IMR-90 (cell line): ENCODE measurements around the gene DHX40. TPM values are rescaled to one million over a fixed set of nuclear protein-coding genes. Genes with fewer than 3 reads are reported as not detected.
A peak's percentile ranks its signal among the peaks of the same experiment; 100 is the strongest.

Source experiments
- ATAC-seq: fragments of 200-7000 bp; cut with Tn5 transposase; 2 replicates; pipeline ENCODE4 v1.9.1; 2020; ENCODE audit warnings: low read depth, mild to moderate bottlenecking, moderate library complexity
- BruUV-seq: library from RNA; stranded (reverse); fragments of 400-500 nt; replicated peaks from 2 replicates; lab custom pipeline; 2021; lab: Mats Ljungman, UMichigan
- CTCF ChIA-PET: fragments of 300-600 bp; formaldehyde crosslinking; extraction: SDS; loops from one replicate; lab custom pipeline; 2021; ENCODE audit warnings: antibody characterized with exemption; lab: Yijun Ruan, JAX
- POLR2A ChIA-PET: fragments of 300-600 bp; sonication (Branson Sonifier 250); formaldehyde crosslinking; loops from one replicate; lab custom pipeline; 2022; ENCODE audit warnings: antibody characterized with exemption; ENCODE audit not compliant: unreplicated experiment; lab: Charles Lee
- DNase-seq: peaks from one replicate; pipeline ENCODE4 v3.0.0; 2013
- H2AFZ ChIP-seq: replicated peaks from 2 replicates; pipeline ENCODE3; 2013; ENCODE audit warnings: low read length, mild to moderate bottlenecking; ENCODE audit not compliant: poor library complexity
- H2AK5ac ChIP-seq: 2 replicates; pipeline ENCODE4 v1.6.1; 2013; ENCODE audit warnings: low read depth, low read length, inconsistent platforms
- H2AK9ac ChIP-seq: replicated peaks from 2 replicates; pipeline ENCODE3; 2013; ENCODE audit warnings: mild to moderate bottlenecking, low read depth, low read length, moderate library complexity; ENCODE audit not compliant: poor library complexity
- H2BK120ac ChIP-seq: 2 replicates; pipeline ENCODE4 v1.6.1; 2013; ENCODE audit warnings: low read depth, low read length, inconsistent platforms
- H2BK15ac ChIP-seq: 3 replicates; pipeline ENCODE4 v1.6.1; 2013; ENCODE audit warnings: low read depth, low read length, inconsistent platforms
- H2BK20ac ChIP-seq: 2 replicates; pipeline ENCODE4 v1.6.1; 2013; ENCODE audit warnings: low read depth, mild to moderate bottlenecking, inconsistent platforms, low read length, moderate library complexity
- H2BK5ac ChIP-seq: 2 replicates; pipeline ENCODE4 v1.6.1; 2013; ENCODE audit warnings: mild to moderate bottlenecking, low read depth, low read length, inconsistent platforms; ENCODE audit not compliant: poor library complexity, severe bottlenecking
- H3K14ac ChIP-seq: replicated peaks from 2 replicates; pipeline ENCODE4 v1.6.1; 2013; ENCODE audit warnings: low read depth, low read length, inconsistent platforms
- H3K18ac ChIP-seq: 2 replicates; pipeline ENCODE4 v1.6.1; 2013; ENCODE audit warnings: low read depth, low read length, control low read depth
- H3K23ac ChIP-seq: 2 replicates; pipeline ENCODE4 v1.6.1; 2013; ENCODE audit warnings: low read depth, low read length, inconsistent platforms
- H3K27ac ChIP-seq: 2 replicates; pipeline ENCODE4 v1.5.1; 2013; ENCODE audit warnings: mild to moderate bottlenecking, control low read depth, low read length; ENCODE audit not compliant: insufficient read depth
- H3K27me3 ChIP-seq: 2 replicates; pipeline ENCODE4 v1.6.1; 2013; ENCODE audit warnings: low read length; ENCODE audit not compliant: control insufficient read depth, insufficient read depth
- H3K36me3 ChIP-seq: 2 replicates; pipeline ENCODE4 v1.6.1; 2013; ENCODE audit warnings: low read length, mixed read lengths; ENCODE audit not compliant: control insufficient read depth, insufficient read depth
- H3K4ac ChIP-seq: 2 replicates; pipeline ENCODE4 v1.6.1; 2013; ENCODE audit warnings: low read depth, low read length, inconsistent platforms
- H3K4me1 ChIP-seq: 2 replicates; pipeline ENCODE4 v1.6.1; 2013; ENCODE audit warnings: low read length, mixed read lengths; ENCODE audit not compliant: control insufficient read depth, insufficient read depth
- H3K4me2 ChIP-seq: 2 replicates; pipeline ENCODE4 v1.6.1; 2013; ENCODE audit warnings: low read depth, mild to moderate bottlenecking, control low read depth, low read length, moderate library complexity
- H3K4me3 ChIP-seq: 2 replicates; pipeline ENCODE4 v1.5.1; 2013; ENCODE audit warnings: low read depth, mild to moderate bottlenecking, control low read depth, low read length, moderate library complexity; ENCODE audit not compliant: insufficient read depth
- H3K56ac ChIP-seq: 2 replicates; pipeline ENCODE4 v1.6.1; 2013; ENCODE audit warnings: low read length, inconsistent platforms; ENCODE audit not compliant: insufficient read depth; ENCODE audit errors: extremely low read depth
- H3K79me1 ChIP-seq, 2 experiments: 2 replicates each; pipeline ENCODE4 v1.6.1; 2013; ENCODE audit warnings: low read length in 2 of 2, inconsistent platforms in 1 of 2, low read depth in 1 of 2
- H3K9ac ChIP-seq: 2 replicates; pipeline ENCODE4 v1.6.1; 2013; ENCODE audit warnings: low read depth, low read length, control low read depth
- H3K9me1 ChIP-seq: 2 replicates; pipeline ENCODE4 v1.6.1; 2013; ENCODE audit warnings: low read length, inconsistent platforms; ENCODE audit not compliant: insufficient read depth
- H3K9me3 ChIP-seq: 2 replicates; pipeline ENCODE4 v1.6.1; 2013; ENCODE audit warnings: low read length; ENCODE audit not compliant: control insufficient read depth, insufficient read depth
- H4K20me1 ChIP-seq: 2 replicates; pipeline ENCODE4 v1.6.1; 2013; ENCODE audit warnings: low read length, inconsistent platforms; ENCODE audit not compliant: insufficient read depth
- H4K5ac ChIP-seq: 2 replicates; pipeline ENCODE4 v1.6.1; 2013; ENCODE audit warnings: mild to moderate bottlenecking, low read depth, low read length, control low read depth
- H4K8ac ChIP-seq, 2 experiments: 2 replicates each; pipeline ENCODE4 v1.6.1; 2013; ENCODE audit warnings: low read depth in 2 of 2, low read length in 2 of 2, control low read depth in 1 of 2, inconsistent platforms in 1 of 2
- H4K91ac ChIP-seq: 2 replicates; pipeline ENCODE4 v1.6.1; 2013; ENCODE audit warnings: low read depth, low read length, inconsistent platforms; ENCODE audit not compliant: insufficient read depth
- BHLHE40 ChIP-seq: fragments of 150-350 bp; IDR thresholded peaks from 2 replicates; pipeline ENCODE4 v1.6.1; 2016; ENCODE audit warnings: mild to moderate bottlenecking, low read depth, low read length
- CEBPB ChIP-seq: IDR thresholded peaks from 2 replicates; pipeline ENCODE4 v1.6.1; 2012; ENCODE audit warnings: low read depth, low read length, improper control_type of control experiment
- CHD1 ChIP-seq: IDR thresholded peaks from 2 replicates; pipeline ENCODE4 v1.6.1; 2012; ENCODE audit warnings: low read depth, low read length, improper control_type of control experiment
- MAFK ChIP-seq: IDR thresholded peaks from 2 replicates; pipeline ENCODE4 v1.6.1; 2012; ENCODE audit warnings: low read depth, low read length, improper control_type of control experiment
- MXI1 ChIP-seq: IDR thresholded peaks from 2 replicates; pipeline ENCODE4 v1.6.1; 2012; ENCODE audit warnings: low read depth, mild to moderate bottlenecking, low read length, moderate library complexity, borderline replicate concordance
- POLR2A ChIP-seq: IDR thresholded peaks from 2 replicates; pipeline ENCODE4 v1.6.1; 2012; ENCODE audit warnings: mild to moderate bottlenecking, low read depth, low read length
- RCOR1 ChIP-seq: IDR thresholded peaks from 2 replicates; pipeline ENCODE4 v1.6.1; 2012; ENCODE audit warnings: mild to moderate bottlenecking, low read length, improper control_type of control experiment; ENCODE audit not compliant: insufficient replicate concordance
- SMC3 ChIP-seq: fragments of 150-350 bp; IDR thresholded peaks from 2 replicates; pipeline ENCODE4 v1.6.1; 2016; ENCODE audit warnings: low read depth, mild to moderate bottlenecking, antibody characterized with exemption, low read length, moderate library complexity
- WGBS, 2 experiments: methylation state at CpG; one replicate each; pipeline versions ENCODE4 v1.1.5 to v1.1.7; 2013; ENCODE audit warnings: missing lambda C conversion rate in 2 of 2; ENCODE audit not compliant: insufficient read length in 1 of 2; ENCODE audit errors: extremely low coverage in 2 of 2; 5-methylcytosine and 5-hydroxymethylcytosine counted together
- dilution Hi-C: fragments of 300-500 bp; cut with HindIII; formaldehyde crosslinking; loops from one replicate; pipeline ENCODE4 v1.14.3; 2018; ENCODE audit warnings: low sequenced_read_pairs; ENCODE audit not compliant: unreplicated experiment
- in situ Hi-C: fragments of 300-500 bp; cut with MboI; formaldehyde crosslinking; loops from 3 replicates; pipeline ENCODE4 v1.14.3; 2019; ENCODE audit warnings: low sequenced_read_pairs, inconsistent platforms, mixed read lengths
- intact Hi-C: fragments of 100-400 bp; cut with micrococcal nuclease; formaldehyde crosslinking; loops from 2 replicates; pipeline ENCODE4 v1.10.0; 2022
- polyA plus RNA-seq, 3 experiments: library from polyadenylated mRNA; depleted of rRNA; stranded (reverse); fragments of >200 nt; gene quantifications; 2 replicates each; pipeline ENCODE4 v1.2.3, GENCODE V29; 2012; ENCODE audit warnings: low replicate concordance in 1 of 3
- total RNA-seq: library from RNA; depleted of rRNA; stranded (reverse); fragments of >200 nt; gene quantifications from 2 replicates; pipeline ENCODE4 v1.2.3, GENCODE V29; 2012

Gene DHX40
- total and polyA plus RNA-seq, 2 of the 4 experiments (the other 2 are of a cell fraction), result 17.4 to 44.4 TPM

DNA sequence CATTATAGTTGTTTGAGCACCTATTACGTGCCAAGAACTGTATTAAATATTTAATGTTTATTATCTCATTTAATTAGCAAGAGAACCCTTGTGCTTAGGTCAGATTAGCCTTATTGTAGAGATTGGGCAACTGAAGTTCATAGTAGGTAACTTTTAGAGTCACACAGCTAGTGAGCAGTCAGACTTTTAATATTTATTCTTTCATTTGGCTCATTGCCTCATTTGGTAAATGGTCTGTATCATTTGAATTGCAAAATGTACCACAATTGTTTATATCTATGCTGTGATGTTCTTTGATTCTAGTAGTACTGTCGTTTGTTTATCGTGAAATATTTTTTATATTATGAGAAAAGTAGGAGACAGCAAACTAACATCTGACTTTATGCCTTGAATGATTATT, 61.9 kb downstream of the DHX40 start:
- no peak overlapping the region for H3K18ac ChIP-seq
- no peak overlapping the region for H3K14ac ChIP-seq
- WGBS, 2 experiments, result no CpG with 5 or more reads among the region's 3 CpGs
- no peak overlapping the region for H4K8ac ChIP-seq
- DNase-seq (peak; percentile 67), ATAC-seq (peak; percentile 27)
- no peak overlapping the region for H2AFZ ChIP-seq
- in situ Hi-C loops (loop anchor here (5.0 kb wide), 1 partner anchor 50 kb away; no protein-coding TSS in a partner anchor), dilution Hi-C loops (no loop called here), intact Hi-C loops (no loop called here)
- H3K9me3 ChIP-seq, result no peaks in the 10 kb centered on the region
- no peak overlapping the region for H3K9ac ChIP-seq
- H3K4ac ChIP-seq, result no peak overlapping the region
- TF ChIP-seq CEBPB (peak; percentile 90), CHD1 (no peak), POLR2A (no peak), MAFK (no peak), SMC3 (no peak), RCOR1 (no peak), BHLHE40 (no peak), MXI1 (no peak)
- no TSS peak for BruUV-seq
- no peak overlapping the region for H3K23ac ChIP-seq
- no peak overlapping the region for H2BK120ac ChIP-seq
- no peak overlapping the region for H4K91ac ChIP-seq
- no peak overlapping the region for H3K56ac ChIP-seq
- peaks cover 0 to 29% of the 10 kb centered on the region in 2 experiments; a peak in 2 of 4 replicates for H3K79me1 ChIP-seq
- peaks cover 6% of the 10 kb centered on the region; the same call in 1 of the 2 replicates for H3K9me1 ChIP-seq
- H2BK20ac ChIP-seq, result no peak overlapping the region
- no peak overlapping the region for H3K4me3 ChIP-seq
- H3K27me3 ChIP-seq, result no peaks in the 10 kb centered on the region
- H2BK5ac ChIP-seq, result no peak overlapping the region
- H4K5ac ChIP-seq, result no peak overlapping the region
- H3K27ac ChIP-seq, result no peak overlapping the region
- no peak overlapping the region for H2AK5ac ChIP-seq
- ChIA-PET POLR2A (no interaction called here), CTCF (interaction anchor here (0.6 kb wide), 1 partner anchor 75 kb away, joined by 3 read pairs; no protein-coding TSS in a partner anchor)
- peaks cover 3% of the 10 kb centered on the region for H3K36me3 ChIP-seq
- peaks cover 19% of the 10 kb centered on the region for H3K4me1 ChIP-seq
- H2AK9ac ChIP-seq, result no peak overlapping the region
- peak overlapping the region; percentile 29 for H3K4me2 ChIP-seq
- no peak overlapping the region for H2BK15ac ChIP-seq
- peaks cover 100% of the 10 kb centered on the region for H4K20me1 ChIP-seq
